ENCODE measurements around the gene VPS4A. TPM values are rescaled to one million over a fixed set of nuclear protein-coding genes. Genes with fewer than 3 reads are reported as not detected.

The VPS4A gene
- total RNA-seq, 1 donor from 2014 or later, result 42.4 TPM

DNA sequence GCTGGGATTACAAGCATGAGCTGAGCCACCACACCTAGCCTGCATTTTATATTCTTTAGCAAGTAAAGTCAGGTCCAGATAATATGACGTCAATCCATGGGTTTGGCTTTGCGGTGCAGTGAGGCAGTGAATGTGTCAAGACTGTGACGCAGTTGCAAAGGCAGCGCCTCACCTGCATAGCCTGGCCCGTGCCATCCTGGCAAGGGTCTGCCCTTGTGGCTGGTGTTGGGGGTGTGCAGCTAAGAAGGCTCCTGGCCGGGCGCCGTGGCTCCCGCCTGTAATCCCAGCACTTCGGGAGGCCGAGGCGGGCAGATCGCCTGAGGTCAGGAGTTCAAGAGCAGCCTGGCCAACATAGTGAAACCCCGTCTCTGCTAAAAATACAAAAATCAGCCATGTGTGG, 12.3 kb downstream of the VPS4A start:
- intact Hi-C loops (cut with micrococcal nuclease), result no loop called here
- DNase-seq (ENCODE audit: low spot score), result no peak
- H3K27ac Mint-ChIP-seq, result no peak overlapping the region
- H3K4me3 Mint-ChIP-seq, result no peak overlapping the region
- H3K36me3 Mint-ChIP-seq (ENCODE audit: low read depth), result peaks cover 41% of the 10 kb centered on the region
- H3K27me3 Mint-ChIP-seq (ENCODE audit: insufficient read depth), result no peaks in the 10 kb centered on the region
- H3K9me3 Mint-ChIP-seq, result no peaks in the 10 kb centered on the region
- H3K4me1 Mint-ChIP-seq (ENCODE audit: low read depth), result peaks cover 32% of the 10 kb centered on the region

- no peaks in the 10 kb centered on the region for H3K27me3 Mint-ChIP-seq (ENCODE audit: insufficient read depth)
- peaks cover 38% of the 10 kb centered on the region for H3K4me1 Mint-ChIP-seq (ENCODE audit: low read depth)
- H3K36me3 Mint-ChIP-seq (ENCODE audit: low read depth), result peaks cover 43% of the 10 kb centered on the region
- no peak overlapping the region for H3K27ac Mint-ChIP-seq
- no peaks in the 10 kb centered on the region for H3K9me3 Mint-ChIP-seq
- intact Hi-C loops (cut with micrococcal nuclease), result no loop called here
- no peak overlapping the region for H3K4me3 Mint-ChIP-seq
- DNase-seq (ENCODE audit: low spot score), result no peak
These were observed 12.9 kb downstream of the VPS4A start for GRCh38 chr16:69324013-69324531.

GRCh38 chr16:69324585-69325253, 13.6 kb downstream of the VPS4A start:
- Mint-ChIP-seq H3K27ac (no peak overlapping the region), H3K4me3 (no peak overlapping the region), H3K36me3 (ENCODE audit: low read depth) (peaks cover 37% of the 10 kb centered on the region), H3K9me3 (no peaks in the 10 kb centered on the region), H3K27me3 (ENCODE audit: insufficient read depth) (no peaks in the 10 kb centered on the region), H3K4me1 (ENCODE audit: low read depth) (peaks cover 43% of the 10 kb centered on the region)
- intact Hi-C loops (cut with micrococcal nuclease), result no loop called here
- DNase-seq (ENCODE audit: low spot score), result no peak

DNA sequence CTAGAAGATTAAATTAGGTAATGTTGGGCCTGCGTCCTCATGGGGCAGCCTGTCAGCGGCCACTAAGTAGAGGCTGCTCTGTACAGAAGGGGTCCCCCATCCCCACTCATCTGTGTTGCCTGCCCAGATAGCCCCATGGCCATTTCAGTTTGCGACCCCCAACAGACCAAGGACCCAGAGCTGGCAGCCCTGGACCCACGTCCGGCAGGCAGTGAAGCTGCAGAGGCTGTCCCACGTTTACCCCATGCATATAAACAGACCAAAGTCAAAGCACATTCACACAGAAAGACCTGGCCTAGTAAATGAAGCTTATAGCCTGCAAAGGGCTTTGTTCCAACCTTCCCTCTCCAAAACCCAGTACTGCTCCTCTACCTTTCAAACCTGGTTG, 14.6 kb downstream of the VPS4A start:
- intact Hi-C loops (cut with micrococcal nuclease), result no loop called here
- peaks cover 36% of the 10 kb centered on the region for H3K36me3 Mint-ChIP-seq (ENCODE audit: low read depth)
- H3K4me1 Mint-ChIP-seq (ENCODE audit: low read depth), result peaks cover 43% of the 10 kb centered on the region

GRCh38 chr16:69326172-69326873, 15.2 kb downstream of the VPS4A start:
- Mint-ChIP-seq H3K27me3 (ENCODE audit: insufficient read depth) (no peaks in the 10 kb centered on the region), H3K36me3 (ENCODE audit: low read depth) (peaks cover 31% of the 10 kb centered on the region), H3K27ac (no peak overlapping the region), H3K4me3 (peak overlapping the region; percentile 19), H3K4me1 (ENCODE audit: low read depth) (peaks cover 42% of the 10 kb centered on the region), H3K9me3 (no peaks in the 10 kb centered on the region)
- DNase-seq (ENCODE audit: low spot score), result no peak
- intact Hi-C loops (cut with micrococcal nuclease), result no loop called here

More for the DNA sequence above, 14.6 kb downstream of the VPS4A start:
- H3K9me3 Mint-ChIP-seq, result no peaks in the 10 kb centered on the region
- no peak for DNase-seq (ENCODE audit: low spot score)
- H3K27me3 Mint-ChIP-seq (ENCODE audit: insufficient read depth), result no peaks in the 10 kb centered on the region
- H3K4me3 Mint-ChIP-seq, result peak overlapping the region; percentile 39
- no peak overlapping the region for H3K27ac Mint-ChIP-seq

- Mint-ChIP-seq H3K27ac (no peak overlapping the region), H3K27me3 (ENCODE audit: insufficient read depth) (no peaks in the 10 kb centered on the region), H3K4me3 (peak overlapping the region; percentile 84), H3K9me3 (no peaks in the 10 kb centered on the region), H3K36me3 (ENCODE audit: low read depth) (peaks cover 26% of the 10 kb centered on the region), H3K4me1 (ENCODE audit: low read depth) (peaks cover 36% of the 10 kb centered on the region)
- intact Hi-C loops (cut with micrococcal nuclease), result no loop called here
- DNase-seq (ENCODE audit: low spot score), result no peak
These were observed 16.6 kb downstream of the VPS4A start for GRCh38 chr16:69327585-69328310.

DNA sequence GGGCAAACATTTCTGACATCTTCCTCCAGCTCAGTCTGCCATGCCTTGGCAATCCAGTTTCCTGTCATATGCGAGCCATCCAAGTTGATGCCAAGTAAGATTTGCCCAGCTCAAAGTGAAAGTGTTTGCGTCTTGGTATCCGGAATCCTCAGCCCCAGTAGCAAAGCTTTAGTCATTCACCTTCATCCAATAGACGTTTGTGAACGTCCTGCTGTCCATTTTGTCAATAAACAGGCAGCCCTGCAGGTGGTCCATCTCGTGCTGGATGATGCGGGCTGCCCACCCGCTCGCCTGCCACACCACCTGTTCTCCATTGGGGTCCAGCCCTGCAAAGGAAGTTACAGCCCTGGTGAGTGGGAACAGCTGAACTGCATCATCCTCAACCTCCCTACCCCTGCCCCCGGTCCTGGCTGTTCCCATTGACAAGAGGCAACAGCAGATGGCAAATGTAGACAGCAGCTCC, 17.7 kb downstream of the VPS4A start:
- peaks cover 33% of the 10 kb centered on the region for H3K36me3 Mint-ChIP-seq (ENCODE audit: low read depth)
- H3K9me3 Mint-ChIP-seq, result no peaks in the 10 kb centered on the region
- DNase-seq (ENCODE audit: low spot score), result no peak
- no peaks in the 10 kb centered on the region for H3K27me3 Mint-ChIP-seq (ENCODE audit: insufficient read depth)
- intact Hi-C loops (cut with micrococcal nuclease), result no loop called here
- no peak overlapping the region for H3K27ac Mint-ChIP-seq
- H3K4me1 Mint-ChIP-seq (ENCODE audit: low read depth), result peaks cover 36% of the 10 kb centered on the region
- peak overlapping the region; percentile 84 for H3K4me3 Mint-ChIP-seq

DNA sequence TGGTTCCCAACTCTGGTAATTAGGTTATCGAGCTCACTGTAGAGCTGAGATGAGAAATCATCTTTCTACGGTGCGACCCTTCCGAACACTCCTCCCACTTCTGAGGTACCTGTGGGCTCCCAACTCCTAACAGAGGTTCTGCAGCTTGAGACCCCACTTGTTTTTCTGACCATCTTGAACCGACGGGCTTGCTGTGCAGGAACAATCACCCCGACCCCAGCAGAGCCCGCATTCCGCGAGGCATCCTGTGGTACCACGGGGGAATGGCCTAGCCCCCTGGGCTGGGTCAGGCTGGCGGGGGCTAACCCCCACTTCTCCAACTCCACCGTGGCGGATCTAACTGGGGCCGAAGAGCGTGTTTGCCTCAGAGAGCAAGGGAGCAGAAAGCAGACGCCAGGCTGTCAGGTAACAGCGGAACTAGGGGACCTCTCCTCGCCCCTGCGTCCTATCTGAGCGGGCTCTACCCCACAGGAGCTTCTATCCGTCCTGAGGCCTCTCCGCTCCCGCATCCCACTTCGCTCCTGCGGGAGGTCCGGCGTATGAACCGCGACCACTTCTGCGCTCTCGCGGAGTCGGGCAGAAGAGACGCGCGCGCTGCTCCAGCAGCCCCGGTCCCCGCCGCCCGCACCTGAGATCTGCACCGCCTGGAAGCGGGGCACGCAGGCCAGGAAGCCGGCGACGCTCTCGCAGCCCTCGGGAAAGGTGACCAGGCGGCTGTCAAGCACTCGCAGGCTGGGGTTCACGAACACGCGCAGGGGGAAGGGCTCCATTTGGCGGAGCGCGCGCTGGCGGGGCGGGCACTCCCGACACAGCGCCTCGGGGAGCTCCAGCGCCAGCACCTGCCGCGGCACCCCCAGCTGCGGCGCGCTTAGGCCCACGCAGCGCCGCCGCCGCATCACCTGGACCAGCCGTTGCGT, 18.5 kb downstream of the VPS4A start:
- Mint-ChIP-seq H3K9me3 (no peaks in the 10 kb centered on the region), H3K27me3 (ENCODE audit: insufficient read depth) (no peaks in the 10 kb centered on the region), H3K4me3 (peak overlapping the region; percentile 84), H3K4me1 (ENCODE audit: low read depth) (peaks cover 36% of the 10 kb centered on the region), H3K36me3 (ENCODE audit: low read depth) (peaks cover 39% of the 10 kb centered on the region), H3K27ac (peak overlapping the region; percentile 40)
- DNase-seq (ENCODE audit: low spot score), result no peak
- intact Hi-C loops (cut with micrococcal nuclease), result loop anchor here (1.0 to 10.0 kb wide), 5 partner anchors 10 to 1195 kb away; partner anchors contain the start of genes COG4, COG8, CYB5B and NIP7

DNA sequence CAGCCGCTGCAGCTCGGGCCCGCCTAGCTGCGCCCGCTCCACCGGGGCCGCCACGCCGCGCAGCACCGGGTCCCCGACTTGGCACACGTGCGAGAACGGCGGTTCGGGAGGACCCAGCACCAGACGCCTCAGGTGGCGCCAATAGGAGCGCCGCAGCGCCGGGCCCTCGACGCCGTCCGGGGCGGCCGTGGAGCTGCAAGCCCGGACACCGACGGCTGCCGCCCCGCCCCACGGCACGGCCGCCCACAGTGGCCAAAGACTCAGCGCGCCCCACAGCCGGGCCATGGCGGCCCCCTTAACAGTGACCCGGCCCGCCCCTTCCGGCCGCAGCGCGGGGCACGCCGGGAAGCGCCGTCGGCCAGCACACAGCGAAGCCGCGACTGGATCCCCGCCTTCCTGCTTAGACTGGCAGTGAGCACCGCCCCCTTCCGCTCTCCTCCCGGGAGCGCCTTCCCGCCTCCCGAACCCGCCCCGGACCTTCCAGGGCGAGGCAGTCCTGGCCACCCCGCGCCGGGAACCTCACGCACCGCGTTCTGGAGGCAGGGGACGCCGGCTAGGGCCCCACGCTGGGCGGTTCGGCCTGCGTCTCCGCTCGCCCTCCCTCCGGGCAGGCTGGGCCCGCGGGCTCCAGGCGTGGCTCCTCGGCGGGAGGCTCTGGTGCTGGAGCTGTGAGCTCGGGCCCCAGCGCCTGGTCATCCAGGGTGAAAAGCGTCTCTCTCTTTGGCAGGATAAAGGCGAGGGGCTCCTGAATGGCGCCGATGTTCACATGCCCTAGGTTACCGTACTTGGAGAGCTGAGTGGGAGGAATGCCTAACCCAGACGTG, 19.3 kb downstream of the VPS4A start, which contains the start of gene PDF:
TSS of gene PDF (minus strand) at position 303 of the 824 bp plus-strand sequence. CDS start at position 285, 18 bp downstream.
- intact Hi-C loops (cut with micrococcal nuclease), result loop anchor here (1.0 to 10.0 kb wide), 5 partner anchors 9 to 1194 kb away; partner anchors contain the start of genes COG4, COG8, CYB5B and NIP7
- Mint-ChIP-seq H3K4me1 (ENCODE audit: low read depth) (peaks cover 36% of the 10 kb centered on the region), H3K4me3 (peak within 1 kb of the TSS; percentile 84), H3K36me3 (ENCODE audit: low read depth) (peaks cover 39% of the 10 kb centered on the region), H3K27ac (peak within 1 kb of the TSS; percentile 63), H3K9me3 (no peaks in the 10 kb centered on the region), H3K27me3 (ENCODE audit: insufficient read depth) (no peaks in the 10 kb centered on the region)
- peak; percentile 86 for DNase-seq (ENCODE audit: low spot score)

GRCh38 chr16:69334696-69335095, 23.5 kb downstream of the VPS4A start:
- Mint-ChIP-seq H3K4me1 (ENCODE audit: low read depth) (peaks cover 22% of the 10 kb centered on the region), H3K4me3 (no peak overlapping the region), H3K36me3 (ENCODE audit: low read depth) (peaks cover 40% of the 10 kb centered on the region), H3K9me3 (no peaks in the 10 kb centered on the region), H3K27ac (no peak overlapping the region), H3K27me3 (ENCODE audit: insufficient read depth) (no peaks in the 10 kb centered on the region)
- intact Hi-C loops (cut with micrococcal nuclease), result loop anchor here (5.0 to 10.0 kb wide), 2 partner anchors 233 to 1190 kb away; partner anchors contain the start of genes COG4, NFAT5 and SF3B3
- no peak for DNase-seq (ENCODE audit: low spot score)

GRCh38 chr16:69338557-69339288, 27.6 kb downstream of the VPS4A start:
- H3K4me3 Mint-ChIP-seq, result peak overlapping the region; percentile 99
- H3K9me3 Mint-ChIP-seq, result no peaks in the 10 kb centered on the region
- H3K4me1 Mint-ChIP-seq (ENCODE audit: low read depth), result peaks cover 43% of the 10 kb centered on the region
- H3K27me3 Mint-ChIP-seq (ENCODE audit: insufficient read depth), result no peaks in the 10 kb centered on the region
- peak overlapping the region; percentile 86 for H3K27ac Mint-ChIP-seq
- DNase-seq (ENCODE audit: low spot score), result no peak
- intact Hi-C loops (cut with micrococcal nuclease), result loop anchor here (1.0 to 10.0 kb wide), 10 partner anchors 8 to 1620 kb away; partner anchors contain the start of genes CHTF8, COG4, GFOD2 and NFAT5
- H3K36me3 Mint-ChIP-seq (ENCODE audit: low read depth), result peaks cover 58% of the 10 kb centered on the region
